ENCODE measurements around the gene CHTF18. TPM values are rescaled to one million over a fixed set of nuclear protein-coding genes. Genes with fewer than 3 reads are reported as not detected.

CHTF18 gene
- total RNA-seq, 4 donors from 2014 or later: 5.0 to 17.8 (median 7.3) TPM

- Histone ChIP-seq H3K27me3 (peaks cover 0 to 43% (median 0%) of the 10 kb centered on the region in 4 donors), H3K9me3 (no peaks in the 10 kb centered on the region), H3K27ac (no peak overlapping the region), H3K4me3 (no peak overlapping the region), H3K36me3 (no peaks in the 10 kb centered on the region), H3K4me1 (no peaks in the 10 kb centered on the region)
- DNase-seq: no peak
- TF ChIP-seq, protein P1, sequence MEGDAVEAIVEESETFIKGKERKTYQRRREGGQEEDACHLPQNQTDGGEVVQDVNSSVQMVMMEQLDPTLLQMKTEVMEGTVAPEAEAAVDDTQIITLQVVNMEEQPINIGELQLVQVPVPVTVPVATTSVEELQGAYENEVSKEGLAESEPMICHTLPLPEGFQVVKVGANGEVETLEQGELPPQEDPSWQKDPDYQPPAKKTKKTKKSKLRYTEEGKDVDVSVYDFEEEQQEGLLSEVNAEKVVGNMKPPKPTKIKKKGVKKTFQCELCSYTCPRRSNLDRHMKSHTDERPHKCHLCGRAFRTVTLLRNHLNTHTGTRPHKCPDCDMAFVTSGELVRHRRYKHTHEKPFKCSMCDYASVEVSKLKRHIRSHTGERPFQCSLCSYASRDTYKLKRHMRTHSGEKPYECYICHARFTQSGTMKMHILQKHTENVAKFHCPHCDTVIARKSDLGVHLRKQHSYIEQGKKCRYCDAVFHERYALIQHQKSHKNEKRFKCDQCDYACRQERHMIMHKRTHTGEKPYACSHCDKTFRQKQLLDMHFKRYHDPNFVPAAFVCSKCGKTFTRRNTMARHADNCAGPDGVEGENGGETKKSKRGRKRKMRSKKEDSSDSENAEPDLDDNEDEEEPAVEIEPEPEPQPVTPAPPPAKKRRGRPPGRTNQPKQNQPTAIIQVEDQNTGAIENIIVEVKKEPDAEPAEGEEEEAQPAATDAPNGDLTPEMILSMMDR (IDR thresholded peaks at IDR 0.05): no peak
- TF ChIP-seq POLR2A (IDR thresholded peaks at IDR 0.05): no peak
- WGBS, 2 donors: 62 to 68% methylated on average over 8 to 10 of the region's 33 CpGs
- intact Hi-C loops (cut with DNase I): no loop called here
Observed at GRCh38 chr16:842711-843560, 54.5 kb downstream of the CHTF18 start.

GRCh38 chr16:843771-844170 lies 55.4 kb downstream of the CHTF18 start:
- TF ChIP-seq, protein P1 (IDR thresholded peaks at IDR 0.05): no peak
- no peak for TF ChIP-seq POLR2A (IDR thresholded peaks at IDR 0.05)
- whole genome bisulfite sequencing, 2 donors: 89 to 90% methylated on average over 15 to 18 of the region's 20 CpGs
- peaks cover 0 to 5% (median 0%) of the 10 kb centered on the region in 3 donors for H3K9me3 ChIP-seq
- no peaks in the 10 kb centered on the region for H3K36me3 ChIP-seq
- H3K4me3 ChIP-seq: no peak overlapping the region
- H3K27ac ChIP-seq: no peak overlapping the region
- no peaks in the 10 kb centered on the region for H3K4me1 ChIP-seq
- no peak for DNase-seq
- intact Hi-C loops (cut with DNase I): no loop called here
- peaks cover 0 to 41% (median 0%) of the 10 kb centered on the region in 4 donors for H3K27me3 ChIP-seq

GRCh38 chr16:844638-845350 lies 56.4 kb downstream of the CHTF18 start:
- no peak for DNase-seq
- H3K9me3 ChIP-seq: peaks cover 0 to 14% (median 1%) of the 10 kb centered on the region in 3 donors
- peaks cover 0 to 31% (median 0%) of the 10 kb centered on the region in 4 donors for H3K27me3 ChIP-seq
- H3K4me3 ChIP-seq: no peak overlapping the region
- 77 to 89% methylated on average over 4 to 34 of the region's 48 CpGs for WGBS, 2 donors
- intact Hi-C loops (cut with DNase I): no loop called here
- no peaks in the 10 kb centered on the region for H3K4me1 ChIP-seq
- no peak overlapping the region for H3K27ac ChIP-seq
- no peaks in the 10 kb centered on the region for H3K36me3 ChIP-seq
- no peak for TF ChIP-seq POLR2A (IDR thresholded peaks at IDR 0.05)
- TF ChIP-seq, protein P1 (IDR thresholded peaks at IDR 0.05): no peak

DNA sequence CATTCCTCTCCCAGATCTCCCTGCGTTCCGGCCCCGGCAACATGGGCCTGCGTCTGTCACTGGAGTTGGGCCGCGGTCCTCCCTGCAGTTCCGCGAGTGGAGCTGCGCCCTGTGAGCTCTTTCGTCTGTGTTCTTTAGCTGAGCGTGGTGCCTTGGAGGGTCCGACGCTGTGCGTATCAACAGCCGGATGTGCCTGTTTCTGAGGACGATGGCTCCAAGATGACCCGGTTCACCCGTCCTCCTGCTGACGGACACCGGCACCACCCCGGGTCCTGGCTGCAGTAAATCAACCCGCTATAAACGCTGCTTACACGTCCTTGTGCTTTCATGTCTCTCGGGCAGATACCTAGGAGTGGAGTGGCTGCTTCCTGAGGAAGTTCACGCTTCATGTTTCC lies 56.9 kb downstream of the CHTF18 start:
- no peaks in the 10 kb centered on the region for H3K36me3 ChIP-seq
- peaks cover 0 to 26% (median 0%) of the 10 kb centered on the region in 4 donors for H3K27me3 ChIP-seq
- no peaks in the 10 kb centered on the region for H3K4me1 ChIP-seq
- 54 to 100% methylated on average over 1 to 13 of the region's 26 CpGs for WGBS, 2 donors
- TF ChIP-seq POLR2A (IDR thresholded peaks at IDR 0.05): no peak
- TF ChIP-seq, protein P1 (IDR thresholded peaks at IDR 0.05): no peak
- peaks cover 0 to 19% (median 5%) of the 10 kb centered on the region in 3 donors for H3K9me3 ChIP-seq
- H3K4me3 ChIP-seq: no peak overlapping the region
- no peak overlapping the region for H3K27ac ChIP-seq
- intact Hi-C loops (cut with DNase I): no loop called here
- no peak for DNase-seq

DNA sequence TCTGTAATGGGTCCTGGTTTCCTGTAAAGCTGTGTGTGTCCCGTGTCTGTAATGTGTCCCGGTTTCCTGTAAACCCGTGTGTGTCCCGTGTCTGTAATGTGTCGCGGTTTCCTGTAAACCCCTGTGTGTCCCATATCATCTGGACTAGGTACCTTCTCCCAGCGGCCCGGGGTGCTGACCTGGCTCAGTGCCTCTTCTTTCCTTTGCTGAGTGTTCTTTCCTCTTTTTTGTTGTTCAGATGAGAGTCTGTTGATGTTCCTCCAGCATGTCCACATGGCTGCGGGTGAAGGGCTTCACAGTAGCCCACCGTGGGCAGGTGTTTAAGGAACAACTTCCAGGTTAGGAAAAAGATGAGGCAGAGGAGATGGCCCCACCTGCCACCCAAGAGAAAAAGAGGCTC lies 58.7 kb downstream of the CHTF18 start:
- no peak overlapping the region for H3K4me3 ChIP-seq
- 88 to 92% methylated on average over 8 to 10 of the region's 10 CpGs for WGBS, 2 donors
- peaks cover 0 to 24% (median 5%) of the 10 kb centered on the region in 3 donors for H3K9me3 ChIP-seq
- no peaks in the 10 kb centered on the region for H3K36me3 ChIP-seq
- H3K27ac ChIP-seq: no peak overlapping the region
- no peak for DNase-seq
- H3K27me3 ChIP-seq: peaks cover 0 to 8% (median 0%) of the 10 kb centered on the region in 4 donors
- no peak for TF ChIP-seq POLR2A (IDR thresholded peaks at IDR 0.05)
- TF ChIP-seq, protein P1 (IDR thresholded peaks at IDR 0.05): no peak
- intact Hi-C loops (cut with DNase I): no loop called here
- H3K4me1 ChIP-seq: no peaks in the 10 kb centered on the region

All from esophagus squamous epithelium (tissue), 5 donors.